ENCODE results near the gene B4GALNT3.

- TF ChIP-seq EZH2 (IDR thresholded peaks at IDR 0.05) (no peak), POLR2AphosphoS5 (IDR thresholded peaks at IDR 0.05; ENCODE audit: borderline replicate concordance, low read depth, low read length) (no peak)
Measured at GRCh38 chr12:414859-415258, 44.9 kb upstream of the B4GALNT3 start.

Data from SK-N-MC (cell line).